ENCODE data around the gene FUT2.
A peak's percentile ranks its signal among the peaks of the same experiment; 100 is the strongest.
"Not testable (repeated sequence)": the region's sequence is repeated elsewhere in the genome, so short reads cannot be mapped to it uniquely, and the experiment has no call there.

The FUT2 gene

GRCh38 chr19:48708471-48708870 lies 12.7 kb downstream of the FUT2 start:
- no peak for DNase-seq

- no peak for DNase-seq
These were observed 15.4 kb downstream of the FUT2 start for GRCh38 chr19:48711106-48711662.

DNA sequence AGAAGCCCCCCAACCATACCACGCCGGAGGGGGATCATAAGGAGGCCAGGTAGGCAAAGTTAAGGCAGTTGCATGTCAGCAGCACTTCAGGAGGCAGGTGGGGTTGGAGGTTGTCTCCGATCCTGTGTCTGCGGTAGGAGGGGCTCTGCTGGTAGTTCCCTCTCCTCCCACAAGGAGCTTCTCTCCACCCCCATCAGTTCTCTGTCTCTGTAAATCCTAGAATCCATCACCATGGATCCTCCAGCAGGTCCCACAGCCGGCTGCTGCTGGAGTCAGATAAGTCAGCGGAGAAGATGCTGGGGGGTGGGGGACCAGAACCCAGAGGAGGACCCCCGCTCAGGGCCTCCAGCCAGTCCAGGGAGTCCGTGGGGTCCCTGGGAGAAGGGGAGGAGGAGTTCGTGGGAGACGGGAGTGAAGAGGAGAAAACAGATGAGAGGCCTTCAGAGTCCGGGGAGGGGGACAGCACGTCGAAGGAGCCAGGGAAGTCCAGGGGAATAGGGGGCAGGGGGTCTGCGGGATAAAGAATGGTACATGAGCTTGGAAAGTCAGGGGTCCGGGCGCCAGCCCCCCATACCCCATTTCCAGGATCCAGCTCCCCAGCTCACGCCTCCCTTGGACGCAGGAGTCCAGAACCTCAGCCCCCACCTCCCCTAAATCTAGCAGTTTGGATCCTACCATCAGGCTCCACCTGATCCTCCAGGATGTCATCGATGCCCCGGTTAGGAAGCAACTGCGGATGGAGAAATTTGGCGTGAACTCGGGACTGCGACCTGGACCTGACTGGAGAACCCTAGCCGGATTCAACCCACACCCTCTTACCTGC lies 17.5 kb downstream of the FUT2 start:
- no peak for DNase-seq

DNA sequence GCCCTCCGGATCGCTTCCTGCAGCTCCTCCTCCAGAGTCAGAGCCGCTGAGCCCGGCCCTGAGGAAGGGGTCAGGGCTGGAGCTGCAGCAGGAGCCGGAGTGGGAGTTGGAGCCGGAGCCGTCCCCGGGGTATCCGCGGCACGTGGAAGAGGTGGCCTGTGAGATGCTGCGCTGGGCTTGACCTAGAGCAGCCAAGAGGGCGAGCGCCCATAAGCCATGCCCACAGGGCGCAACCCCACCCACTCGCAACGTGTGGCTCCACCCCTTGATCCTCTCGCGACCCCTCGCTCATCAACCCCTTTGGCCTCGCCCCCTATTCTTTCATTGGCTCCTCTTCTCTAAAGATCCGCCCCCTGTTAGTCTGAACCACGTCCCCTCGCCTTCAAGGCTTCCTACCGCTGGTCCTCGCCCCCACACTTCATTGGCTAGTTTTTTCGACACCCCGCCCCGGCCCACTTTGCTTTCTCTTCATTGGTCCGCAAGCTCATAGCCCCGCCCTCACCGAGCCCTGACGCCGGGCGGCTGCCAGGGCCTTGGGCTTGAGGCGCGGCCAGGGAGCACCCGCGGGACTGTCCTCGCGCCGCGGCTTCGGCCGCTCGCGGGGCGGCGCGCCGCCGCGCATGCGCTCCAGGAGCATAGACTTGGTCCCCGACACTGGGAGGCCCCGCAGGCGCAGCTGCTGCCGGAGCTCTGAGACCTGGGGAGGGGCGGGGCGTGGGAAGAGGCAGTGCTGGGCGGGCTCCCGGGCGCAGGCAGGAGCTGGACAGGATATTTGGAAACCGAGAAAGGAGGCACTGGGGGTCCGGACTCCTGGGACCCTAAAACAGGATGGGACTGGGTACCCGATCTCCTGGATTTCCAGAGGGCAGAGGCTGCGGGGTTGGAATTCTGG lies 18.3 kb downstream of the FUT2 start:
- peak; percentile 98 for DNase-seq

- no peak for DNase-seq
These were observed 19.2 kb downstream of the FUT2 start for GRCh38 chr19:48714759-48715675.

DNA sequence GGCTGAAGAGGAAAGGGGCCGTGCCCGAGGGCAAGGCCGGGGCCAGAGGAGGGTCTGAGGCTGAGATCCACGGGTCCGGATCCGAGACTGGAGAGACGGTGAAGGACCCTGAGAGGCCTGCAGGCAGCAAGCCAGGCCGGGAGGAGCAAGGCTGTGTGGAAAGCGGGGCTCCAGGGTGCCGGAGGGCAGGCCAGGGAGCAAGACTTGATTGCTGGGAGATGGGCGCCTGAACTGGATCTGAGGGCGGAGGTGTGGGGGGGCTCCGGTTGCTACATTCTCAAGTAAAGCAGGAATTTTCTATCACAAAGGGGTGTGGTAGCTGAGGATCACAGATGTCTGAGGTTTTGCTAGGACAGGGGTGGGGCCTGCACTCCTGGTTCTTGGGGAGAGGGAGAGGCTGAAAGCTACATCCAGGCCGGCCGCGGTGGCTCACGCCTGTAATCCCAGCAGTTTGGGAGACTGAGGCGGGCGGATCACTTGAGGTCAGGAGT lies 20.0 kb downstream of the FUT2 start:
- no peak for DNase-seq

DNA sequence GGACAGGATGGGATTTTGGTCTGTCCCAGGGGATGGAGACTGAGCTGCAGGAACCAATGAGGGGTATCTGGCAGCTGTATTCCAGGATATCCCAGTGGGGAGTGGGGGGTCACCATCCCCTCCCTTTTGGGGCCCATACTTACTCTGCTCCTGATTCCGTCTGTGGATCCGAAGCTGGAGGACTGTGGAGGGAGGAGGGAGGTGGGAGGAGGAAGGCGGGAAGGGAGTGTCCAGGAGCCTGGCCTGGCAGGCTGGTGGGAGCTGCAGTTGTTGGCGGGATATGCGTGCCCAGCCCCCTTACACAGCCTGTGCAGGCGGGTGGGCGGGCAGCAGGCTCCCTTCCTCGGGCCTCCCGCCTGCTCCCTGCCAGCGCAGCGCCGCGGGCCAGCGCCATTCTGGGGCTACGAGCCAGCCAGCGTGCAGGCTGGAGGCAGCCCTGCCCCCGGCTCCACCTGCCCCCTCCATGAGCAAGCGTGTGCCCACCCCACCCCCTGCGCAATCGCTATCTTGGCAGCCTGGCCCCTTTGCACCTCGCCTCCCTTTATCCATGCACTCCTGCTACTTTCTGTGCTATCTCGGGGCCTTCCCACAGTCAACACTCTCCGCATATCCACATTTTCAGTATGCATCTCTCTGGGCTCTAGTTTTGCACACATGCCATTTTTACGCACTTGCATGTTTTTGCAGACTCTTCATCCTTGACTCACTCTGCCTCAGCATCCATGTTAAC lies 21.0 kb downstream of the FUT2 start:
- peak; percentile 43 for DNase-seq

DNA sequence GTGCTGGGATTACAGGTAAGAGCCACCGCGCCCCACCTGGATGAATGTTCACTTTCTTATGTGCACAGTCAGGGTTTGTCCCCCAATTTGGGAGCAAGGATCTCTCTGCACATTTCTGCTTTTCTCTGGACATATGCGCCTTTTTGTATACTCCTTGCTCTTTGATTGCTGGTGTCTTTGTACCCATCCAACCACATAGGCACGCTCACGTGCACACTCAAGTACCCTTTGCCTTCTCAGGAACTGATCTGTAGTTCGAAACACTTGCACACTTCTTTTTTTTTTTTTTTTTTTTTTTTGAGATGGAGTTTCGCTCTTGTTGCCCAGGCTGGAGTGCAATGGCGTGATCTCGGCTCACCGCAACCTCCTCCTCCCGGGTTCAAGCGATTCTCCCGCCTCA lies 22.3 kb downstream of the FUT2 start:
- DNase-seq, result not testable (repeated sequence)

DNA sequence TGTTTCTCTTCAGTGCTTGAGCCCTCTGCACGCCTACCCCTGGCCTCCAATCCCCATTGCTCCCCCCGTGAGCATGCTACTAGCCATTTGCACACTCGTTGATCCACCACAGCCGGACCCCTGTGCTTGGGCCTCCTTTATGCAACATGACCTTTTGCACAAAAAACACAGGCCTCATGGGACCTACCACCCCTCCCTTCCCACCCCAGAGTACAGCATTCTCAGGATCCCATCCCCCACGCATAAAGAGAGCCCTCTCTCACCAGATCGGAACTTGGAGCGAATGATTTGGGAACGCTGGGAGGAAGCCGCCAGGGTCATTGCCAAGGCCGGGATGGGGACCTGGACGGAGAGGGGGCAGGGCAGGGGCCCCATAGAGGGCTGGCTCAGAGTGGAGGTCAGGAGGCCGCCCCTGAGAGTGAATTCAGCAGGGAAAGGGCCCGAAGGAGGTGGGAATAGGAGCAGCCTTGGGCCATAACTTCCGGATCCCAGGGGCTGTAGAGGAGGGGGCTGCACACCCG lies 23.0 kb downstream of the FUT2 start:
- DNase-seq, result no peak

- no peak for DNase-seq
These were observed 23.7 kb downstream of the FUT2 start, which contains the start of gene MAMSTR for GRCh38 chr19:48719263-48720171. MAMSTR (minus strand) TSS chr19:48719725; CDS start chr19:48719031, 694 bp downstream.

DNA sequence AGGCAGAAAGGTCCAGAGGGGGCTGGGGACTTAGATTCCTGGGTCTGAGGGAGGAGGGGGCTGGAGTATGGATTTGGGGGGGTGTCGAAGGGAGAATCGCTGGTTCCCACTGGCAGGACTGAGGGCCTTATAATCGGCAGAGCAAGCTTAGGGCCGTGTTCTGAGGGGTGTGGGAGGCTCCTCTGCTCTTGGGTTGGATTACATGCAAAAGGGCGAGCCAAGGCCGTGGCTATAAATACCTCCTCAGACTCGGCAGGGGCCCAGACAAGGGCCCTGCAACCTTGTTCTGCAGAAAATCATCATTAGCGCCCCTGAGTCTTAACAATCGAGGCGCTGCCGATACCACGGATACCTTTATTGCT lies 24.5 kb downstream of the FUT2 start:
- DNase-seq, result no peak

GRCh38 chr19:48720613-48721296 lies 25.0 kb downstream of the FUT2 start:
- DNase-seq, result peak; percentile 95

DNA sequence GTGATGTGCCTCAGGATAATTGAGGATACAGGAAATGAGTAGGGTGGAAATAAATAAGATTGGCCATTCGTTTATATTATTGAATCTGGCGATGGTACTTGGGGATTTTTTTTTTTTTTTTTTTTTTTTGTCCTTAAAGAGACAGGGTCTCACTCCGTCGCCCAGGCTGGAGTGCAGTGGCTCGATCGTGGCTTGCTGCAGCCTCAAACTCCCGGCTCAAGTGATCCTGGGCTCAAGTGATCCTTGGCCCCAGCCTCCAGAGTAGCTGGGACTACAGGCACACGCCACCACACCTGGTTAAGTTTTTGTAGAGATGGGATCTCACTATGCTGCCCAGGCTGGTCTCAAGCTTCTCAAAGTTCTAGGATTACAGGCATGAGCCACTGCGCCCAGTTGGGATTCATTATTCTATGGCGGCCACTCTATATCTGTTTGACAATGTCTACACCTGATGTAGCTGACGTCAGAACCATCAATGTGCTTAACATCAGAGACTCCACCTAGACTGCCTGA lies 26.5 kb downstream of the FUT2 start:
- DNase-seq, result no peak

DNA sequence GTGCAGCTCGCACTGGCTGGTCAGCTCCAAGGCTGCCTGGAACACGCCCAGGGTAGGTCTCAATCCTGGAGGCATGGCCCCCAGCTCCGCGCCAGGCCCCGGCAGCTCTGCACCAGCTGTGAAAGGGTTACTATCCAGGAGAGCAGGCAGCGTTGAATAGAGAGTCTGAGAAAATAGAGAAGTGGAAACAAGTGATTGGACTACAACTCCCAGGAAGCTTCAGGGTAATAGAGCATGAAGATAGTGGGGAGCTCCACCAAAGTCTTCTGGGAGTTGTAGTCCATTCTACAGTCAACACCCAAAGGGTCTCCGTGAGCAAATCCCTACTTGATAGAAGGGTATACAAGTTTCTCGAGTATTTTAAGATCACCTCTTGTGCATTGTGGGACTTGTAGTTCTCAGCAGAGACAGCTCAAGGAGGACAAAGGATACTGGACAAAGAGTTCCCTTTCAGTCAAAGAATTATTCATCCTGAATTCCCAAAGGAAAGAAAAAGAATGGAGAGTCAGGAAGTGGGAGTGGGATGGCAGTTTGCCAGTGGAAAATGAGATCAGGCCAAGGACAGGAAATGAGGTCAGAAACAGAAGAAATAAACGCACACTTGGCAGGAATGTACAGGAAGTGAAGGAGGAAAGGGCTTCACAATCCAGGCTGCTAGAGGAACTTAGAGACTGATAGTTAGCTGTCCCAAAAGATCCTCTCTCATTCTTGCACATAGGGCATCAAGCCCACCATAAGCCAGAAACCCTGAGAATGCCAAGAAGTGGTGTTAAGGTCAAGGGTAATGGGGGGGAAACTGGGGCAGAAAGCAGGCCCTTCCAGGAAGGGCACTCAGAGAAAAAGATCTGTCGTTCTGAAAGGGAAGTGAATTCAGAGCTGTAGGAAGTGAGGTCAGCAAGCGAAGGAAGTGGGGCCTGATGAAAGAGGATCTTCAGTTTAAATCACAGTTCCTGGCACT lies 29.3 kb downstream of the FUT2 start:
- DNase-seq, result no peak

DNA sequence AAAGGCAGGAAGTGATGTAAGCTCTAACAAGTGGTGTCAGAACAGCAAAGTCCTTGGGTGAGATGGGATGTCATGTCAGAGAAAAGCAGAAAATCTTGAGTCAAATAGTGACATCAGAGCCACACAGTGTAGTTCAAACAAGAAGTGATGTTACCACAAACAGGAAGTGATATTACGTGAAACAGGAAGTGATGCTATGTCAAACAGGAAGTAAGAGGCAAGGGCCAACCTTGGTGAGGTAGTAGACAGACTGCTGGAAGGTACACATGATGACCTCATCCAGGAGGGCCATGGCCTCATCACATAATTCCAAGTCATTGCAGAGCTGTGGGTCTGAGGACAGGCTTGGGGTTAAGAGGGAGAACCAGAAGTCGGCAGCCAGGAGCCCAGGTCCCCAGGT lies 30.8 kb downstream of the FUT2 start:
- DNase-seq, result no peak

DNA sequence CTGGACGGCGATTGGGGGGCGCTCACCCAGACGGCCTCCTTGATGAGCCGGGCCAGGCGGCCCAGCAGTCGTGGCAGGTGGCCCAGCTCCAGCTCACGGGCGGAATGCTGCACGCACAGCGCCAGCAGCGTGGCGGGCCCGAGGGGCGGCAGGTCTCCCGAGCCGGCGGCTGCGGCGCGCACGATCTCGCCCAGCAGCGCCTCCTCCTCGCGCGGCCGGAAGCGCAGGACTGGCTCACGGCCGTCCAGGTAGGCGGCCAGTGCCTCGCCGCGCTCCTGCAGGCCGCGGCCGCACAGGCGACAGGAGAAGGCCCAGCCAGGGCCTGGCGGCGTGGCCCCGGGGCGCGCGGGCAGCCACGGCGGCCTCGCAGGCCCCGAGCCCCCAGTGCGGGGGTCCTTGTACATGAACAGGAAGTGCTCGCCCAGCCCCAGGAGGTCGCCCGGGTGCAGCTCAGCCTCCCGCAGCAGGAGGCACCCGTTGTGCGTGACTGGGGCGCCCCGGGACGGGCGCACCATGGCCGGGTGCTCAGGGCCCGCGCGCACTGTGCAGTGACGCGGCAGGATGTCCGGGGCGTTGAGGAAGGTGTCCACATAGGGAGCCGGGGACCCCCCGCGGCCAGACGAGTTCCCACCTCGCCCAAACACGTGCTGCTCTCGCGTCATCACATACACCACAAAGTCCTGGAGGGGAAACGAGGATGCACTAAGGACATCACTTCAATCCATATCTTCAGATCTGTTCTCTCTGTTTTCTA lies 33.3 kb downstream of the FUT2 start:
- DNase-seq, result no peak

- DNase-seq, result no peak
These were observed 35.7 kb downstream of the FUT2 start for GRCh38 chr19:48731452-48731851.
